ENCODE data around the gene SMCO1.
"Not testable (repeated sequence)": the region's sequence is repeated elsewhere in the genome, so short reads cannot be mapped to it uniquely, and the experiment has no call there.

Gene SMCO1

DNA sequence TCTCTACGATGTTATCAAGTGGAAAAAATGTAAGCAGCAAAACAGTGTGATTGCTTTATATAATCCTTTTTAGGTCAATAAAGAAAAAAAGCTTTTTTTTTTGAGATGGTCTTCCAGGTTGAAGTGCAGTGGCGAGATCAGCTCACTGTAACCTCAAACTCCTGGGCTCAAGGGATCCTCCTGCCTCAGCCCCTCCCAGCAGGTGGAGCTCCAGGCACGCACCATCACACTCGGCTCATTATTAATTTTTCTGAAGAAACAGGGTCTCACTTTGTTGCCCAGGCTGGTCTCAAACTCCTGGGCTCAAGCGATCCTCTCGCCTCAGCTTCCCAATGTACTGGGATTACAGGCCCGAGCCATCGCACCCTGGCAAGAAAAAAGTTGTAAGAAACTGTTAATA is 28.9 kb downstream of the SMCO1 start:
- peak; percentile 60 for DNase-seq

DNA sequence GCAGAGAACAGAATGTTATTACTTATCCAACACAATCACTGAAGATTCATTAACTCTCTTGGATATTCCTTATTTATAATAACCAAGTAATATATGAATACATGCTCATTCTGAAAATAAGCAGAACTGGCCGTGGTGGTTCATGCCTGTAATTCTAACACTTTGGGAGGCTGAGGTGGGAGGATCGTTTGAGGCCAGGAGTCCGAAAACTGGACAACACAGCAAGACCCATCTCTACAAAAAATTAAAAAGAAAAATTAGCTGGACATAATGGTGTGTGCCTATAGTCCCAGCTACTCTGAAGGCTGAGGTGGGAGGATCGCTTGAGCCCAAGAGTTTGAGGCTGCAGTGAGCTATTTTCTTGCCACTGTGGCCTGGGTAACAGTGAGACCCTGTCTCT is 37.5 kb downstream of the SMCO1 start:
- DNase-seq = no peak

DNA sequence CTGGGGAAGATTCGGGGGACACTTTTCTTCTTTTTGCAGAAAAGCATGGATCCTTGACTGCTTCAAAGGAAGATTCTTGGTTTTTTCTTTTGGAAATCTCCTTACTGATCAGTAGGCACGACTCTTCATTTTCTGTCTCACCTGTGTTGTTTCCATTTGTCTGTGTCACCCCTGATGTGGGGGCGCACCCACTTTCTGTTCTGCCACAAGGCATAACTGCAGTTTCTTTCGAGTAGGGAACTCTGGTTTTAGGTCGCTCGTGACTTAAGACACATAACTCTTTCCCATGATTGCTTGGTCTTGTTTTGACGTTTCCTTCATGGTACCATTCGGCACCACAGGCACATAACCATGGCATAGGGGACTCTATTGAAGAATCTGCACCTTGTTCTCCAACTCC is 42.9 kb downstream of the SMCO1 start:
- DNase-seq = no peak

DNA sequence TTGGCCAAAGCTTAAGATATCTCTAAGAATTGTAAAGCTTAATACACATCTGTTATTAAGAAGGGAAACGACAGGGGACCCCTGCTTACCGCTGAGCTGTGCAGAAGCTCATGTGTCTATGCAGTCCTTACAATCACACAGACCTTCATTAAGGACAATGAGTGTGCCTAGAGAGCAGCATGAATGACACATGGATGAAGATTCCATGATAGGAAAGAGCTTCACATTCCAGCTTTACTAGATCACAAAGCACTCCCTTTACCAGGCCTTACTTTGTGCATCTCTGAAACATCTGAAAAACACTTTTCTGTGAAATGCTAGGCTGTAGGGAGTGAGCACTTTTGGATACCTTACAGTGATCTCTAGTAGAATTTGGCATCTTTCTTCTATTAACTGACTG is 43.6 kb downstream of the SMCO1 start:
- no peak for DNase-seq

DNA sequence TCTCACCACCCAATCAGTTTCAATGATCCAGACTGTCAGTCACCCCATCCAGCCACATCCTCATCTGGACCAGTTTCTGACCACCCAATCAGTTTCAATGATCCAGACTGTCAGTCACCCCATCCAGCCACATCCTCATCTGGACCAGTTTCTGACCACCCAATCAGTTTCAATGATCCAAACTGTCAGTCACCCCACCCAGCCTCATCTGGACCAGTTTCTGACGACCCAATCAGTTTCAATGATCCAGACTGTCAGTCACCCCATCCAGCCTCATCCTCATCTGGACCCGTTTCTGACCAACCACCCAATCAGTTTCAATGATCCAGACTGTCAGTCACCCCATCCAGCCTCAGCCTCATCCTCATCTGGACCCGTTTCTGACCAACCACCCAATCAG is 45.0 kb downstream of the SMCO1 start:
- not testable (repeated sequence) for DNase-seq

DNA sequence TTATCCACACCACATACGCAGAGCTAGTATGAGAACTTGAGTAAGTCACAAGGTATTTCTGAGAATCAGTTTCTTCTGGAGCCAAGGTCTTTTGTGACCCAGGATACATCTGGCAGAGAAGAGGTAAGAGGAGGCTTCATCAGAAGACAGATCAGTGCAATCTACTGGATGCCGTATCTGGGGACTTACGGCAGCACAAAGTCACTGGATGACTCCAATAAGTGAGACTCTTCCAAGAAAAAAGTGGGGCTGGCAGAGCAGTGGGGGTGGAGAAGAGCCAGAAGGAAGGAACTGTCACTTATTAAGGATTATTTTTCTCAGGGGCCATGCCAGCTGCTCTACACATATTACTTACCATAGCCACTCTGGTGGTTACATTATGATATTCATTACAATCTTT is 51.3 kb downstream of the SMCO1 start:
- DNase-seq = no peak

DNA sequence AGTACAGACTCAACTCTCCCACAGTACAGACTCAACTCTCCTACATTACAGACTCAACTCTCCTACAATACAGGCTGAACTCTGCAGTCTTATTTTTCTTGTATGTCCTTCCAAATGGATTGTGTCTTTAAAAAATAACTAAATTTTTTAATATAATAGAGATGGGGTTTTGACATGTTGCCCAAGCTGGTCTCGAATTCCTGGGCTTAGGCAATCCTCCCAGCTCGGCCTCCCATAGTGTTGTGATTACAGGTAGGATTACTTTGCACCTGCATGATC is 51.7 kb downstream of the SMCO1 start:
- no peak for DNase-seq

DNA sequence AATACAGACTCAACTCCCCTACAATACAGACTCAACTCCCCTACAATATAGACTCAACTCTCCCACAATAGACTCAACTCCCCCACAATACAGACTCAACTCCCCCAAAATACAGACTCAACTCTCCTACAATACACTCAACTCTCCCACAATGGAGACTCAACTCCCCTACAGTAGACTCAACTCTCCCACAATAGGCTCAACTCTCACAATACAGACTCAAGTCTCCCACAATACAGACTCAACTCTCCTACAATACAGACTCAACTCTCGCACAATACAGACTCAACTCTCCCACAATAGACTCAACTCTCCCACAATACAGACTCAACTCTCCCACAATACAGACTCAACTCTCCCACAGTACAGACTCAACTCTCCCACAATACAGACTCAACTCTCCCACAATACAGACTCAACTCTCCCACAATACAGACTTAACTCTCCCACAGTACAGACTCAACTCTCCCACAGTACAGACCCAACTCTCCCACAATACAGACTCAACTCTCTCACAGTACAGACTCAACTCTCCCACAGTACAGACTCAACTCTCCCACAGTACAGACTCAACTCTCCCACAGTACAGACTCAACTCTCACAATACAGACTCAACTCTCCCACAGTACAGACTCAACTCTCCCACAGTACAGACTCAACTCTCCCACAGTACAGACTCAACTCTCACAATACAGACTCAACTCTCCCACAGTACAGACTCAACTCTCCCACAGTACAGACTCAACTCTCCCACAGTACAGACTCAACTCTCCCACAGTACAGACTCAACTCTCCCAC is 52.3 kb downstream of the SMCO1 start:
- DNase-seq = not testable (repeated sequence)

DNA sequence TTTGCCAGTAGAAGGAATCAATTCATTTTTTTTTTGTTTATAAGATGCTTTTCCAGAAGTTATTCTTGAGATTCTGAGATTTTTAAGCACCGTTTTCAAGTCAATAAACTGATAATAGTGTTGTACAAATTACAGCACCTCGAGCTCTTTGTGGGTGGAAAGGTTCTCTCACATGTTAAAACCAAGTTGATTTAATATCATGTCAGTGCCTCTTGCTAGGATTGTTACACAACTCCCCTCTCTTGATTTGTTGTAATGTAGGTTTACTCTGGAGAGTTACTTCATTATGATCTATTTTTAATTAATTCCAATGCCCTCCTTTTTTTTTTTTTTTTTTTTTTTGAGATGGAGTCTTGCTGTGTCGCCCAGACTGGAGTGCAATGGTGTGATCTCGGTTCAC is 57.1 kb downstream of the SMCO1 start:
- no peak for DNase-seq

DNA sequence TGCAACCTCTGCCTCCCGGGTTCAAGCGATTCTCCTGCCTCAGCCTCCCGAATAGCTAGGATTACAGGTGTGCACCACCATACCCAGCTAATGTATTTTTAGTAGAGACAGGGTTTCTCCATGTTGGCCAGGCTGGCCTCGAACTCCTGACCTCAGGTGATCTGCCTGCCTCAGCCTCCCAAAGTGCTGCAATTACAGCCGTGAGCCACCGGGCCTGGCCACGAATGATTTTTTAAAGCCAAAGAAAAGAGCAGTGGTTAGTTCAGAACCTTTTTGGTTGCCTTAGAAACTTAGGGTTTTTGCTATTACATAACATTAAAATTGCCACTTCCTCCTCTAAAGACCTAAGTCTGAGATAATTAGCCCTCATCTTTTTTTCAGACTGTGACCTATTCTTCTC is 57.7 kb downstream of the SMCO1 start:
- not testable (repeated sequence) for DNase-seq
